Fibroblast of the aortic adventitia (primary cell): ENCODE results near the gene VTI1A. TPM values are rescaled to one million over a fixed set of nuclear protein-coding genes. Genes with fewer than 3 reads are reported as not detected.

ENCODE experiments used
- DNase-seq: peaks from one replicate; pipeline ENCODE4 v3.0.0-alpha.2; 2010; ENCODE audit warnings: low read depth
- H3K4me3 ChIP-seq: 2 replicates; pipeline ENCODE4 v1.5.1; 2011; ENCODE audit warnings: low read depth, mild to moderate bottlenecking, control low read depth, low read length, moderate library complexity
- CTCF ChIP-seq: IDR thresholded peaks from 2 replicates; pipeline ENCODE4 v1.5.1; 2011; ENCODE audit warnings: mild to moderate bottlenecking, low read length, control low read depth, inconsistent platforms; ENCODE audit not compliant: insufficient read depth
- total RNA-seq: library from RNA; depleted of rRNA; stranded (reverse); fragments of >200 nt; gene quantifications from 2 replicates; pipeline ENCODE4 v1.2.3, GENCODE V29; 2012; ENCODE audit warnings: low replicate concordance

Gene VTI1A
- total RNA-seq, 1 donor = 44.5 TPM

- DNase-seq = no peak
- TF ChIP-seq CTCF = no peak
- H3K4me3 ChIP-seq = no peak overlapping the region
Measured at GRCh38 chr10:112847778-112848177, 400.8 kb downstream of the VTI1A start.

GRCh38 chr10:112848228-112848627, 401.2 kb downstream of the VTI1A start:
- DNase-seq = no peak
- TF ChIP-seq CTCF = no peak
- no peak overlapping the region for H3K4me3 ChIP-seq

- TF ChIP-seq CTCF = no peak
- DNase-seq = no peak
Measured at GRCh38 chr10:112848868-112849430, 401.9 kb downstream of the VTI1A start.

GRCh38 chr10:112849546-112849945, 402.5 kb downstream of the VTI1A start:
- DNase-seq = no peak
- H3K4me3 ChIP-seq = no peak overlapping the region
- TF ChIP-seq CTCF = no peak

More at GRCh38 chr10:112848868-112849430, 401.9 kb downstream of the VTI1A start:
- no peak overlapping the region for H3K4me3 ChIP-seq

GRCh38 chr10:112851181-112851580, 404.2 kb downstream of the VTI1A start:
- DNase-seq = no peak

GRCh38 chr10:112851588-112852211, 404.7 kb downstream of the VTI1A start:
- no peak overlapping the region for H3K4me3 ChIP-seq
- TF ChIP-seq CTCF = no peak
- no peak for DNase-seq

More at GRCh38 chr10:112851181-112851580, 404.2 kb downstream of the VTI1A start:
- H3K4me3 ChIP-seq = no peak overlapping the region
- TF ChIP-seq CTCF = no peak
